HEK293 (cell line): Measurements from ENCODE around the gene KRT9.

Experiments
- CTCF ChIA-PET: fragments of 350-600 bp; formaldehyde crosslinking; extraction: SDS; loops from one replicate; lab custom pipeline; 2021; ENCODE audit warnings: antibody characterized with exemption; lab: Yijun Ruan, JAX
- POLR2A ChIA-PET: fragments of 300-600 bp; formaldehyde crosslinking; extraction: SDS; loops from one replicate; lab custom pipeline; 2020; ENCODE audit warnings: antibody characterized with exemption, inconsistent platforms; lab: Yijun Ruan, JAX
- H3K27ac ChIP-seq: fragments of 200-500 bp; sonication (Bioruptor generic); 2 replicates; pipeline ENCODE4 v1.5.1; 2014; ENCODE audit warnings: low read depth, low read length, control low read depth, inconsistent platforms; ENCODE audit errors: extremely low read depth
- H3K36me3 ChIP-seq, 2 experiments: fragments of 200-500 bp in 1 of 2; sonication (Bioruptor generic) in 1 of 2; 1 replicate in 1 of 2; 2 replicates in 1 of 2; pipeline ENCODE4 v1.5.1; 2014 to 2017; ENCODE audit warnings: inconsistent platforms in 2 of 2, low read length in 2 of 2; ENCODE audit not compliant: control insufficient read depth in 2 of 2, insufficient read depth in 1 of 2
- H3K4me1 ChIP-seq: fragments of 200-500 bp; sonication (Bioruptor generic); 2 replicates; pipeline ENCODE4 v1.5.1; 2014; ENCODE audit warnings: mild to moderate bottlenecking, low read length, inconsistent platforms; ENCODE audit not compliant: control insufficient read depth, insufficient read depth
- H3K4me3 ChIP-seq: 2 replicates; pipeline ENCODE4 v1.5.1; 2011; ENCODE audit warnings: low read depth, mild to moderate bottlenecking, control low read depth, low read length, moderate library complexity
- H3K9me3 ChIP-seq: fragments of 200-500 bp; sonication (Bioruptor generic); 2 replicates; pipeline ENCODE4 v1.5.1; 2014; ENCODE audit warnings: low read depth, low read length, inconsistent platforms; ENCODE audit not compliant: control insufficient read depth, insufficient read depth
- CTCF ChIP-seq: fragments of 450-650 bp; formaldehyde crosslinking; IDR thresholded peaks from 2 replicates; pipeline ENCODE4 v1.5.1; 2016; ENCODE audit warnings: missing biosample characterization, missing genetic modification characterization
- IKZF3 ChIP-seq: fragments of 450-650 bp; IDR thresholded peaks from 2 replicates; pipeline ENCODE4 v1.5.0; 2018; ENCODE audit warnings: missing biosample characterization, mild to moderate bottlenecking, missing genetic modification characterization, moderate library complexity
- KLF1 ChIP-seq: fragments of 450-650 bp; formaldehyde crosslinking; IDR thresholded peaks from 2 replicates; pipeline ENCODE4 v1.5.1; 2016; ENCODE audit warnings: missing biosample characterization, missing genetic modification characterization
- OVOL3 ChIP-seq: fragments of 450-650 bp; formaldehyde crosslinking; IDR thresholded peaks from 2 replicates; pipeline ENCODE4 v1.5.1; 2016; ENCODE audit warnings: missing biosample characterization, missing genetic modification characterization
- SETDB1 ChIP-seq: IDR thresholded peaks from one replicate; pipeline ENCODE4 v1.6.1; 2017; ENCODE audit warnings: mild to moderate bottlenecking, low read length, moderate library complexity, mixed read lengths; ENCODE audit not compliant: insufficient read length
- SP3 ChIP-seq: fragments of 450-650 bp; formaldehyde crosslinking; IDR thresholded peaks from 2 replicates; pipeline ENCODE4 v1.5.1; 2016; ENCODE audit warnings: missing biosample characterization, missing genetic modification characterization
- ZBTB1 ChIP-seq: fragments of 450-650 bp; formaldehyde crosslinking; IDR thresholded peaks from 2 replicates; pipeline ENCODE4 v1.5.1; 2016; ENCODE audit warnings: missing biosample characterization, missing genetic modification characterization
- ZBTB17 ChIP-seq: fragments of 450-650 bp; formaldehyde crosslinking; IDR thresholded peaks from 2 replicates; pipeline ENCODE4 v1.5.1; 2016; ENCODE audit warnings: missing biosample characterization, missing genetic modification characterization
- ZBTB26 ChIP-seq: fragments of 450-650 bp; formaldehyde crosslinking; optimal IDR thresholded peaks from 2 replicates; pipeline ENCODE3; 2016; ENCODE audit warnings: missing biosample characterization, mild to moderate bottlenecking, missing genetic modification characterization
- ZNF114 ChIP-seq: fragments of 450-650 bp; formaldehyde crosslinking; IDR thresholded peaks from 2 replicates; pipeline ENCODE4 v1.5.0; 2017; ENCODE audit warnings: missing biosample characterization, missing genetic modification characterization
- ZNF16 ChIP-seq: fragments of 450-650 bp; formaldehyde crosslinking; IDR thresholded peaks from 2 replicates; pipeline ENCODE4 v1.5.1; 2016; ENCODE audit warnings: low read depth, missing biosample characterization, missing genetic modification characterization
- ZNF18 ChIP-seq: fragments of 450-650 bp; formaldehyde crosslinking; IDR thresholded peaks from 2 replicates; pipeline ENCODE4 v1.5.1; 2016; ENCODE audit warnings: missing biosample characterization, missing genetic modification characterization
- ZNF350 ChIP-seq: fragments of 450-650 bp; formaldehyde crosslinking; IDR thresholded peaks from 2 replicates; pipeline ENCODE4 v1.5.0; 2017; ENCODE audit warnings: missing biosample characterization, mild to moderate bottlenecking, missing genetic modification characterization
- ZNF362 ChIP-seq: fragments of 450-650 bp; formaldehyde crosslinking; IDR thresholded peaks from 2 replicates; pipeline ENCODE4 v1.5.1; 2016; ENCODE audit warnings: missing biosample characterization, missing genetic modification characterization
- ZNF416 ChIP-seq: fragments of 450-650 bp; formaldehyde crosslinking; IDR thresholded peaks from 2 replicates; pipeline ENCODE4 v1.5.1; 2016; ENCODE audit warnings: missing biosample characterization, missing genetic modification characterization
- ZNF423 ChIP-seq: fragments of 450-650 bp; formaldehyde crosslinking; IDR thresholded peaks from 2 replicates; pipeline ENCODE4 v1.5.1; 2016; ENCODE audit warnings: missing biosample characterization, missing genetic modification characterization
- ZNF449 ChIP-seq: fragments of 450-650 bp; formaldehyde crosslinking; IDR thresholded peaks from 2 replicates; pipeline ENCODE4 v1.5.1; 2017; ENCODE audit warnings: missing biosample characterization, mild to moderate bottlenecking, missing genetic modification characterization, moderate library complexity
- ZNF513 ChIP-seq: fragments of 450-650 bp; IDR thresholded peaks from 2 replicates; pipeline ENCODE4 v1.5.1; 2018; ENCODE audit warnings: missing biosample characterization, missing genetic modification characterization
- ZNF514 ChIP-seq: fragments of 450-650 bp; formaldehyde crosslinking; IDR thresholded peaks from 2 replicates; pipeline ENCODE4 v1.5.1; 2016; ENCODE audit warnings: missing biosample characterization, missing genetic modification characterization
- ZNF571 ChIP-seq: fragments of 450-650 bp; formaldehyde crosslinking; IDR thresholded peaks from 2 replicates; pipeline ENCODE4 v1.5.0; 2017; ENCODE audit warnings: missing biosample characterization, missing genetic modification characterization
- ZNF776 ChIP-seq: fragments of 450-650 bp; formaldehyde crosslinking; IDR thresholded peaks from 2 replicates; pipeline ENCODE4 v1.5.0; 2017; ENCODE audit warnings: missing biosample characterization, missing genetic modification characterization, borderline replicate concordance
- ZSCAN30 ChIP-seq: fragments of 450-650 bp; IDR thresholded peaks from 2 replicates; pipeline ENCODE4 v1.5.1; 2018; ENCODE audit warnings: missing biosample characterization, mild to moderate bottlenecking, missing genetic modification characterization, moderate library complexity

The KRT9 gene

GRCh38 chr17:41580244-41580575 lies 8.4 kb upstream of the KRT9 start:
- ChIA-PET POLR2A (interaction anchor here (1.0 to 1.3 kb wide), 2 partner anchors 68 to 108 kb away, joined by 6 to 8 read pairs; partner anchors contain the start of gene EIF1), CTCF (interaction anchor here (0.6 to 3.2 kb wide), 20 partner anchors 12 to 333 kb away, joined by 3 to 63 read pairs (median 6); no protein-coding TSS in a partner anchor)
- Histone ChIP-seq H3K9me3 (no peaks in the 10 kb centered on the region), H3K4me3 (no peak overlapping the region), H3K27ac (no peak overlapping the region), H3K4me1 (no peaks in the 10 kb centered on the region; the same call in 1 of the 2 replicates)
- TF ChIP-seq ZNF449 = no peak
- no peak for TF ChIP-seq ZNF416 (tag by site-specific recombination)
- no peak for TF ChIP-seq ZBTB26
- no peak for TF ChIP-seq ZBTB1
- no peak for TF ChIP-seq ZNF114 (tag by site-specific recombination)
- no peak for TF ChIP-seq ZNF571 (tag by site-specific recombination)
- TF ChIP-seq OVOL3 (tag by site-specific recombination) = no peak
- TF ChIP-seq ZNF514 (tag by site-specific recombination) = no peak
- no peak for TF ChIP-seq ZNF513 (tag by site-specific recombination)
- TF ChIP-seq SETDB1 = no peak
- no peak for TF ChIP-seq ZNF423 (tag by site-specific recombination)
- TF ChIP-seq ZNF350 (tag by site-specific recombination) = no peak
- no peak for TF ChIP-seq ZNF18 (tag by site-specific recombination)
- no peak for TF ChIP-seq ZNF16 (tag by site-specific recombination)
- no peak for TF ChIP-seq ZNF776
- TF ChIP-seq KLF1 (tag by site-specific recombination) = no peak
- no peak for TF ChIP-seq ZNF362
- TF ChIP-seq, all 188 proteins: peak for 0
- H3K36me3 ChIP-seq = no peaks in the 10 kb centered on the region

- no peaks in the 10 kb centered on the region; the same call in 1 of the 2 replicates for H3K4me1 ChIP-seq
- no peak overlapping the region for H3K27ac ChIP-seq
- no peaks in the 10 kb centered on the region for H3K9me3 ChIP-seq
- ChIA-PET POLR2A (interaction anchor here (0.9 to 1.3 kb wide), 4 partner anchors 13 to 110 kb away, joined by 4 to 8 read pairs (median 6); partner anchors contain the start of gene EIF1), CTCF (interaction anchor here (0.6 to 2.9 kb wide), 39 partner anchors 8 to 1046 kb away, joined by 3 to 63 read pairs (median 3); partner anchors contain the start of gene KRTAP3-2)
- H3K36me3 ChIP-seq = no peaks in the 10 kb centered on the region
- no peak overlapping the region for H3K4me3 ChIP-seq
- TF ChIP-seq CTCF (tag by site-specific recombination) (peak; percentile 89), IKZF3 (tag by site-specific recombination) (peak; percentile 33; the same call in 1 of the 2 replicates), ZSCAN30 (peak; percentile 71; the same call in 1 of the 2 replicates), ZNF114 (tag by site-specific recombination) (no peak), SP3 (peak; percentile 46; the same call in 1 of the 2 replicates), ZBTB17 (tag by site-specific recombination) (peak; percentile 76), ZNF416 (tag by site-specific recombination) (no peak)
These were observed 7.8 kb upstream of the KRT9 start for GRCh38 chr17:41579484-41580243.
